ENCODE data around the gene PIGM. TPM values are rescaled to one million over a fixed set of nuclear protein-coding genes. Genes with fewer than 3 reads are reported as not detected.

Gene PIGM
- total RNA-seq, 6 experiments from 2014 or later, result 3.3 to 4.7 (median 3.9) TPM

- no peaks in the 10 kb centered on the region for H3K36me3 ChIP-seq
- intact Hi-C loops (cut with DNase I), result no loop called here
- H3K27me3 ChIP-seq, result no peaks in the 10 kb centered on the region
- no peak for TF ChIP-seq POLR2A (IDR thresholded peaks at IDR 0.05)
- no peak for TF ChIP-seq CTCF (IDR thresholded peaks at IDR 0.05)
- 51% methylated on average over 2 of the region's 2 CpGs for WGBS (ENCODE audit: insufficient coverage, low coverage, low lambda C conversion rate, missing lambda C conversion rate)
- peak; percentile 36 to 71 (median 50) for ATAC-seq
- no peak overlapping the region for H3K27ac ChIP-seq
- DNase-seq, result no peak
- H3K4me1 ChIP-seq, result peaks cover 0 to 14% (median 0%) of the 10 kb centered on the region in 4 donors
- H3K4me3 ChIP-seq, result no peak overlapping the region
- no peaks in the 10 kb centered on the region for H3K9me3 ChIP-seq
Observed at GRCh38 chr1:160045653-160046052, 13.9 kb upstream of the PIGM start.

- intact Hi-C loops (cut with DNase I), result loop anchor here in 1 of 2 donors (5.0 kb wide), 1 partner anchor 39 kb away; the partner anchor contains the start of gene KCNJ9
- Histone ChIP-seq H3K27ac (no peak overlapping the region), H3K9me3 (no peaks in the 10 kb centered on the region), H3K4me1 (peaks cover 0 to 14% (median 0%) of the 10 kb centered on the region in 4 donors), H3K27me3 (no peaks in the 10 kb centered on the region), H3K36me3 (no peaks in the 10 kb centered on the region), H3K4me3 (no peak overlapping the region)
- ATAC-seq, result no peak
- TF ChIP-seq POLR2A (IDR thresholded peaks at IDR 0.05) (no peak), CTCF (IDR thresholded peaks at IDR 0.05) (no peak)
- DNase-seq, result no peak
Observed at GRCh38 chr1:160043543-160043942, 11.8 kb upstream of the PIGM start.

- intact Hi-C loops (cut with DNase I), result loop anchor here in 1 of 2 donors (5.0 kb wide), 1 partner anchor 42 kb away; the partner anchor contains the start of gene KCNJ9
- 80% methylated on average over 1 of the region's 1 CpG for WGBS (ENCODE audit: insufficient coverage, low coverage, low lambda C conversion rate, missing lambda C conversion rate)
- peaks cover 0 to 2% (median 0%) of the 10 kb centered on the region in 4 donors for H3K4me1 ChIP-seq
- TF ChIP-seq CTCF (IDR thresholded peaks at IDR 0.05), result no peak
- no peak for TF ChIP-seq POLR2A (IDR thresholded peaks at IDR 0.05)
- ATAC-seq (no peak), DNase-seq (no peak)
- no peak overlapping the region for H3K4me3 ChIP-seq
- H3K36me3 ChIP-seq, result no peaks in the 10 kb centered on the region
- no peaks in the 10 kb centered on the region for H3K27me3 ChIP-seq
- H3K27ac ChIP-seq, result no peak overlapping the region
- no peaks in the 10 kb centered on the region for H3K9me3 ChIP-seq
Observed at GRCh38 chr1:160040476-160040875, 8.7 kb upstream of the PIGM start.

- peak overlapping the region in 2 of 3 donors; percentile 31 to 36 for H3K27ac ChIP-seq
- no peaks in the 10 kb centered on the region for H3K9me3 ChIP-seq
- no peak for DNase-seq
- peak in 3 of 4 donors; percentile 39 to 43 (median 39) for ATAC-seq
- no peaks in the 10 kb centered on the region for H3K27me3 ChIP-seq
- H3K36me3 ChIP-seq, result no peaks in the 10 kb centered on the region
- peaks cover 0 to 17% (median 8%) of the 10 kb centered on the region in 4 donors for H3K4me1 ChIP-seq
- TF ChIP-seq POLR2A (IDR thresholded peaks at IDR 0.05), result no peak
- TF ChIP-seq CTCF (IDR thresholded peaks at IDR 0.05), result no peak
- H3K4me3 ChIP-seq, result peak overlapping the region; percentile 80 to 90 (median 86)
- 2% methylated on average over 18 of the region's 18 CpGs for WGBS (ENCODE audit: insufficient coverage, low coverage, low lambda C conversion rate, missing lambda C conversion rate)
- intact Hi-C loops (cut with DNase I), result no loop called here
Observed at GRCh38 chr1:160032165-160032820, 503 bp upstream of the PIGM start.

All from right lobe of liver (tissue), 6 donors.